PC-3 (cell line): ENCODE data around the gene BLMH. TPM values are rescaled to one million over a fixed set of nuclear protein-coding genes. Genes with fewer than 3 reads are reported as not detected.

Experiments used
- ATAC-seq: fragments of 200-7000 bp; cut with Tn5 transposase; 2 replicates; pipeline ENCODE4 v1.9.1; 2020; ENCODE audit warnings: mild to moderate bottlenecking, moderate library complexity
- BruUV-seq: library from RNA; stranded (reverse); fragments of 400-500 nt; replicated peaks from 2 replicates; lab custom pipeline; 2021; lab: Mats Ljungman, UMichigan
- CTCF ChIA-PET: fragments of 300-600 bp; sonication (Branson Sonifier 250); formaldehyde crosslinking; loops from one replicate; lab custom pipeline; 2022; ENCODE audit warnings: antibody characterized with exemption; lab: Charles Lee
- POLR2A ChIA-PET: fragments of 300-600 bp; sonication (Branson Sonifier 250); formaldehyde crosslinking; loops from one replicate; lab custom pipeline; 2022; ENCODE audit warnings: antibody characterized with exemption; ENCODE audit not compliant: unreplicated experiment; lab: Charles Lee
- DNase-seq: peaks from one replicate; pipeline ENCODE4 v3.0.0-alpha.2; 2015
- H2AFZ ChIP-seq: fragments of 300-600 bp; sonication (generic); 2 replicates; pipeline ENCODE4 v1.6.0; 2016; ENCODE audit warnings: antibody characterized with exemption, low read length
- H3F3A ChIP-seq: fragments of 300-600 bp; sonication (generic); one replicate; pipeline ENCODE4 v1.6.0; 2017; ENCODE audit warnings: antibody characterized with exemption, low read length, control low read depth, mild to moderate bottlenecking; ENCODE audit not compliant: unreplicated experiment
- H3K27ac ChIP-seq: fragments of 300-600 bp; sonication (generic); 2 replicates; pipeline ENCODE4 v1.5.1; 2016; ENCODE audit warnings: mild to moderate bottlenecking, low read length
- H3K27me3 ChIP-seq: fragments of 300-600 bp; sonication (generic); 2 replicates; pipeline ENCODE4 v1.6.1; 2016; ENCODE audit warnings: low read length, mixed read lengths
- H3K36me3 ChIP-seq: fragments of 300-600 bp; sonication (generic); 2 replicates; pipeline ENCODE4 v1.6.1; 2016; ENCODE audit warnings: low read depth, mixed run types, low read length, mixed read lengths
- H3K4me1 ChIP-seq: fragments of 300-600 bp; sonication (generic); 2 replicates; pipeline ENCODE4 v1.5.1; 2016; ENCODE audit warnings: low read length; ENCODE audit not compliant: insufficient read depth
- H3K4me2 ChIP-seq: fragments of 300-600 bp; sonication (generic); 2 replicates; pipeline ENCODE4 v1.6.0; 2016; ENCODE audit warnings: low read length
- H3K4me3 ChIP-seq: fragments of 300-600 bp; sonication (generic); 2 replicates; pipeline ENCODE4 v1.5.1; 2016; ENCODE audit warnings: mild to moderate bottlenecking, low read length, mixed read lengths
- H3K79me2 ChIP-seq: fragments of 300-600 bp; sonication (generic); 2 replicates; pipeline ENCODE4 v1.6.1; 2017; ENCODE audit warnings: low read length, mixed read lengths
- H3K9ac ChIP-seq: fragments of 300-600 bp; sonication (generic); 2 replicates; pipeline ENCODE4 v1.6.0; 2016; ENCODE audit warnings: mild to moderate bottlenecking, low read length
- H3K9me2 ChIP-seq: fragments of 300-600 bp; sonication (generic); replicated peaks from 2 replicates; pipeline ENCODE4 v1.6.1; 2016; ENCODE audit warnings: mixed run types, low read length, mixed read lengths
- H3K9me3 ChIP-seq: fragments of 300-600 bp; sonication (generic); 2 replicates; pipeline ENCODE4 v1.6.1; 2016; ENCODE audit warnings: low read length, mixed read lengths
- H4K20me1 ChIP-seq: fragments of 300-600 bp; sonication (generic); 2 replicates; pipeline ENCODE4 v1.6.1; 2016; ENCODE audit warnings: low read length, mixed read lengths
- EZH2 ChIP-seq: fragments of 300-600 bp; sonication (generic); IDR thresholded peaks from one replicate; pipeline ENCODE4 v1.6.1; 2017; ENCODE audit warnings: antibody characterized with exemption, mild to moderate bottlenecking, low read length; ENCODE audit not compliant: unreplicated experiment
- EZH2phosphoT487 ChIP-seq: fragments of 300-600 bp; sonication (generic); IDR thresholded peaks from 2 replicates; pipeline ENCODE4 v1.6.1; 2018; ENCODE audit warnings: mild to moderate bottlenecking, antibody characterized with exemption, low read length, borderline replicate concordance
- intact Hi-C: fragments of 100-400 bp; cut with micrococcal nuclease; formaldehyde crosslinking; loops from 2 replicates; pipeline ENCODE4 v1.9.0; 2023
- total RNA-seq: library from RNA; depleted of rRNA; stranded (reverse); fragments of >200 nt; gene quantifications from 2 replicates; pipeline ENCODE4 v1.2.3, GENCODE V29; 2014
- TF ChIP-seq, protein P1 (sequence below): fragments of 300-600 bp; sonication (generic); conservative IDR thresholded peaks from 2 replicates; pipeline ENCODE4 v1.5.1; 2017; ENCODE audit warnings: antibody characterized with exemption, low read depth, mild to moderate bottlenecking, low read length

BLMH gene
- total RNA-seq, 1 experiment from 2014 or later, result 15.9 TPM

DNA sequence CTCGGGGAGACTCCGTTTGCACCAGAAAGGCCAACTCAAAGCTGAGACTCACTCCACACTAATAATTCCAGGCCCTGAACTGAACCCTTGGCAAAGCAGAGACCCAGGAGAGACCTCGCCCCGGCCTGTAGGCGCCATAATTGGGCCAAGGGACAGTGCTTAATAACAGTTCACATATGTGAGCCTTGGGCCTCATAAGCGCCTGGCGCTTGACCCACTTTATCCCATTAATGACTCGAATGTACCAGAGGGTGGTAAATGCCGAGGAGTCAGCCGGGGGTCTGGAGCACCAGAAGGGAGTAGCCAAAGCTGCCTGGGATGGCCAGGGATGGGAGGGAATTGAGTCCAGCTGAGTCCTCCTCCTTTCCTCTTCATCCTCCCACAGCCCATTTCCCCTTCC, 80.8 kb downstream of the BLMH start:
- Histone ChIP-seq H3F3A (no peaks in the 10 kb centered on the region), H3K9me2 (no peaks in the 10 kb centered on the region), H3K4me1 (no peaks in the 10 kb centered on the region), H3K27me3 (no peaks in the 10 kb centered on the region), H3K36me3 (no peaks in the 10 kb centered on the region), H3K27ac (no peak overlapping the region), H3K4me2 (no peak overlapping the region), H3K9ac (no peak overlapping the region), H3K9me3 (no peaks in the 10 kb centered on the region), H3K4me3 (no peak overlapping the region), H2AFZ (no peak overlapping the region), H4K20me1 (no peaks in the 10 kb centered on the region), H3K79me2 (no peaks in the 10 kb centered on the region)
- no peak for TF ChIP-seq EZH2
- TF ChIP-seq EZH2phosphoT487, result no peak
- TF ChIP-seq, protein P1, sequence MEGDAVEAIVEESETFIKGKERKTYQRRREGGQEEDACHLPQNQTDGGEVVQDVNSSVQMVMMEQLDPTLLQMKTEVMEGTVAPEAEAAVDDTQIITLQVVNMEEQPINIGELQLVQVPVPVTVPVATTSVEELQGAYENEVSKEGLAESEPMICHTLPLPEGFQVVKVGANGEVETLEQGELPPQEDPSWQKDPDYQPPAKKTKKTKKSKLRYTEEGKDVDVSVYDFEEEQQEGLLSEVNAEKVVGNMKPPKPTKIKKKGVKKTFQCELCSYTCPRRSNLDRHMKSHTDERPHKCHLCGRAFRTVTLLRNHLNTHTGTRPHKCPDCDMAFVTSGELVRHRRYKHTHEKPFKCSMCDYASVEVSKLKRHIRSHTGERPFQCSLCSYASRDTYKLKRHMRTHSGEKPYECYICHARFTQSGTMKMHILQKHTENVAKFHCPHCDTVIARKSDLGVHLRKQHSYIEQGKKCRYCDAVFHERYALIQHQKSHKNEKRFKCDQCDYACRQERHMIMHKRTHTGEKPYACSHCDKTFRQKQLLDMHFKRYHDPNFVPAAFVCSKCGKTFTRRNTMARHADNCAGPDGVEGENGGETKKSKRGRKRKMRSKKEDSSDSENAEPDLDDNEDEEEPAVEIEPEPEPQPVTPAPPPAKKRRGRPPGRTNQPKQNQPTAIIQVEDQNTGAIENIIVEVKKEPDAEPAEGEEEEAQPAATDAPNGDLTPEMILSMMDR, result no peak
- no peak for ATAC-seq
- intact Hi-C loops, result no loop called here
- ChIA-PET POLR2A (no interaction called here), CTCF (no interaction called here)
- BruUV-seq, result no TSS peak
- DNase-seq, result no peak

DNA sequence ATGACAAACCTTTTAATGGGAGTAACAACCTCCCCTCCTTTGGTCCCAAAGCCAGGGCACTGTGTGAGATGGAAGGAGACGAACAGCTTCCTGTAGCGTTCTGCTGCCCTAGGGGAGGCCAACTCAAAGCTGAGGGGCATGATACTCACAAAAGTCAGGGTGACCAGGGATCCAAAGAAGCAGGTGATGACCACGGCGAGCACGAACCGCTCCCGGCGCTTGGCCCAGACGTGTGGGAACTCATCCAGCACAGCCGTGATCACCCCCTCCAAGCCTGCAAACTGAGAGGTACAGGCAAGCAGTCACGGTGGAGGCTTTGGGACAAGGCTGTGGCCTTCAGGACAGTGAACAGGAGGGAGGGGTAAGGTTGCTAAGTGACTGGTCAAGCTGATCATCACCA, 81.4 kb downstream of the BLMH start:
- intact Hi-C loops, result no loop called here
- no peaks in the 10 kb centered on the region for H3F3A ChIP-seq
- H4K20me1 ChIP-seq, result no peaks in the 10 kb centered on the region
- H3K36me3 ChIP-seq, result no peaks in the 10 kb centered on the region
- no peak overlapping the region for H3K4me2 ChIP-seq
- no peak overlapping the region for H3K27ac ChIP-seq
- no TSS peak for BruUV-seq
- no peaks in the 10 kb centered on the region for H3K4me1 ChIP-seq
- TF ChIP-seq EZH2, result no peak
- no peak for TF ChIP-seq EZH2phosphoT487
- TF ChIP-seq, protein P1, result no peak
- ATAC-seq (no peak), DNase-seq (no peak)
- no peaks in the 10 kb centered on the region for H3K9me2 ChIP-seq
- no peak overlapping the region for H3K4me3 ChIP-seq
- no peak overlapping the region for H2AFZ ChIP-seq
- ChIA-PET CTCF (no interaction called here), POLR2A (no interaction called here)
- no peak overlapping the region for H3K9ac ChIP-seq
- H3K27me3 ChIP-seq, result no peaks in the 10 kb centered on the region
- H3K79me2 ChIP-seq, result no peaks in the 10 kb centered on the region
- H3K9me3 ChIP-seq, result no peaks in the 10 kb centered on the region

DNA sequence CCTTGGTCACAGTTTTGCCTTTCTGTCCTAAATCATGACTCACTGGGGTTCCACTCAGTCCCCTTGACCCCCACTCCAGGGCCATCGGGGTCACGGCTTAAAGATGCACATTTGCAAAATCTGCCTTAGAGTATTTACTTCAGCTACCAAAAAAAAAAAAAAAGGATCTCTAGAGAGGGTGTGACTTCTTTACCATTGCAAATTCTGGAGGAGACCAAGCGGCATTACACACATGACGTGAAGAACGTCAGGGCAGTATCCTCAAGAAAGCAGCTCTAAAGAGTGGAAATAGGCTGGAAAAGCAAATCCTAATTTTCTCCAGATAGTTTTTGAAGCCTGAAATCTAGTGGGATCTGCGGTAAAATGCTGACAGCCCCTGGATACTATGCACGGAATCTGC, 81.8 kb downstream of the BLMH start:
- Histone ChIP-seq H4K20me1 (no peaks in the 10 kb centered on the region), H2AFZ (no peak overlapping the region), H3K9me2 (no peaks in the 10 kb centered on the region), H3K27ac (no peak overlapping the region), H3K4me2 (no peak overlapping the region), H3K4me3 (no peak overlapping the region), H3K36me3 (no peaks in the 10 kb centered on the region), H3F3A (no peaks in the 10 kb centered on the region), H3K27me3 (no peaks in the 10 kb centered on the region), H3K79me2 (no peaks in the 10 kb centered on the region), H3K4me1 (no peaks in the 10 kb centered on the region), H3K9me3 (no peaks in the 10 kb centered on the region), H3K9ac (no peak overlapping the region)
- DNase-seq (no peak), ATAC-seq (no peak)
- TF ChIP-seq EZH2, result no peak
- TF ChIP-seq, protein P1, result no peak
- TF ChIP-seq EZH2phosphoT487, result no peak
- intact Hi-C loops, result no loop called here
- ChIA-PET POLR2A (no interaction called here), CTCF (no interaction called here)
- BruUV-seq, result no TSS peak
